Thyroid gland (tissue), 4 donors: ENCODE data around the gene TUBB2B.

Experiments
- POLR2A ChIP-seq, 2 donors: fragments of 450-650 bp; IDR thresholded peaks; one replicate each; pipeline ENCODE4 v1.6.1; 2017; ENCODE audit warnings: antibody characterized with exemption in 2 of 2, mild to moderate bottlenecking in 2 of 2, moderate library complexity in 1 of 2
- TF ChIP-seq, protein P1 (sequence below), 6 experiments: fragments of 200-600 bp in 3 of 6; fragments of 450-650 bp in 3 of 6; sonication (generic) in 3 of 6; IDR thresholded peaks; one replicate each; pipeline ENCODE4 v1.5.1; 2016 to 2019; ENCODE audit warnings: antibody characterized with exemption in 6 of 6, mild to moderate bottlenecking in 2 of 6, inconsistent platforms in 1 of 6, moderate library complexity in 1 of 6

DNA sequence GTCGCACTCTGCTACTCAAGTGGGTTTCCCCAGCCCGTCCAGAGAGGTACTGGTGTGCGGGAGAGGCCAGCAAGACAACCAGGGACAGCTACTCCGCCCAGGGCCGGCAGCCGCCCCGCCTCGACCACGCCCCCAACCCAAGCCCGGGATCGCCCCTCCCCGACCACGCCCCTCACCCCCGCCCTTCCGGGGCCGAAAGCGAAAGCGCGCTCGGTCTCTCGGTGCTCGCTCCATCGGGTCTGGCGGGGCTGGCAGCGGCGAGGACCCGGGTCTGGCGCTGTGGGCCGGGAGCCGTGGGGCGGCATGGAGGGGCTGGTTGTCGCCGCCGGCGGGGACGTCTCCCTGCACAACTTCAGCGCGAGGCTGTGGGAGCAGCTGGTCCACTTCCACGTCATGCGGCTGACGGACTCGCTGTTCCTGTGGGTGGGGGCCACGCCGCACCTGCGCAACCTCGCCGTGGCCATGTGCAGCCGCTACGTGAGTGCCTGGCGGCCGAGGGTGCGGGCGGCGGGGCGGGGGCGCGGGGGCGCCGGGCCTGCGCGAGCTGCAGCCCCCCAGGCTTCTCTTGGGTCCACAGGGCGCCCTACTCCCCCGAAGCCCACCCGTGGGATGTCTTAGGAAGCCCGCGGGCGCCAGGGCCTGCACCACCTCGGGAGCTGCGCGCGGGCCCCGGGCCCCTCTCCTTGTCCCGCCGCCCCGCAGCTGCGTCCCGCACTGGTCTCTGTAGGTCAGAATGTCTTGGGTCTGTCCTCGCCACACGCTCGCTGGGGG is 31.5 kb upstream of the TUBB2B start, which contains the start of gene PSMG4:
- TF ChIP-seq, protein P1, sequence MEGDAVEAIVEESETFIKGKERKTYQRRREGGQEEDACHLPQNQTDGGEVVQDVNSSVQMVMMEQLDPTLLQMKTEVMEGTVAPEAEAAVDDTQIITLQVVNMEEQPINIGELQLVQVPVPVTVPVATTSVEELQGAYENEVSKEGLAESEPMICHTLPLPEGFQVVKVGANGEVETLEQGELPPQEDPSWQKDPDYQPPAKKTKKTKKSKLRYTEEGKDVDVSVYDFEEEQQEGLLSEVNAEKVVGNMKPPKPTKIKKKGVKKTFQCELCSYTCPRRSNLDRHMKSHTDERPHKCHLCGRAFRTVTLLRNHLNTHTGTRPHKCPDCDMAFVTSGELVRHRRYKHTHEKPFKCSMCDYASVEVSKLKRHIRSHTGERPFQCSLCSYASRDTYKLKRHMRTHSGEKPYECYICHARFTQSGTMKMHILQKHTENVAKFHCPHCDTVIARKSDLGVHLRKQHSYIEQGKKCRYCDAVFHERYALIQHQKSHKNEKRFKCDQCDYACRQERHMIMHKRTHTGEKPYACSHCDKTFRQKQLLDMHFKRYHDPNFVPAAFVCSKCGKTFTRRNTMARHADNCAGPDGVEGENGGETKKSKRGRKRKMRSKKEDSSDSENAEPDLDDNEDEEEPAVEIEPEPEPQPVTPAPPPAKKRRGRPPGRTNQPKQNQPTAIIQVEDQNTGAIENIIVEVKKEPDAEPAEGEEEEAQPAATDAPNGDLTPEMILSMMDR (IDR thresholded peaks at IDR 0.05): no peak
- peak in 1 of 2 donors; percentile 68 for TF ChIP-seq POLR2A (IDR thresholded peaks at IDR 0.05)
